K562 (cell line): ENCODE results near the gene OR2V2.

Source experiments
- CBX8 ChIP-seq: fragments of 200-600 bp; sonication (generic); IDR thresholded peaks from 2 replicates; pipeline ENCODE4 v1.6.1; 2012; ENCODE audit warnings: borderline replicate concordance, mixed run types, low read depth, mild to moderate bottlenecking, moderate library complexity, mixed read lengths, low read length, control low read depth, inconsistent platforms; ENCODE audit not compliant: poor library complexity, severe bottlenecking; ENCODE audit errors: extremely low read depth
- ETV6 ChIP-seq, 3 experiments: fragments of 150-350 bp in 1 of 3; sonication (generic) in 1 of 3; formaldehyde crosslinking in 1 of 3; IDR thresholded peaks; 2 replicates each; pipeline versions ENCODE4 v1.6.1 to v1.8.0; 2014 to 2022; ENCODE audit warnings: borderline replicate concordance in 2 of 3, low read depth in 2 of 3, antibody characterized with exemption in 1 of 3, low read length in 1 of 3, mild to moderate bottlenecking in 1 of 3, missing genetic modification reagents in 1 of 3
- HMG20A ChIP-seq: fragments of 450-650 bp; formaldehyde crosslinking; conservative IDR thresholded peaks from 2 replicates; pipeline ENCODE4 v1.4.0; 2020; ENCODE audit warnings: mild to moderate bottlenecking, mixed read lengths
- MAFK ChIP-seq: IDR thresholded peaks from 2 replicates; pipeline ENCODE4 v1.6.1; 2011; ENCODE audit warnings: low read length, improper control_type of control experiment
- NCOA2 ChIP-seq, 2 experiments: fragments of 450-650 bp; IDR thresholded peaks; 2 replicates each; pipeline ENCODE4 v1.6.1; 2018; ENCODE audit warnings: mild to moderate bottlenecking in 2 of 2, moderate library complexity in 1 of 2; ENCODE audit not compliant: partially characterized antibody in 2 of 2
- TAF1 ChIP-seq: IDR thresholded peaks from 2 replicates; pipeline ENCODE4 v1.6.1; 2011; ENCODE audit warnings: mild to moderate bottlenecking, low read length, moderate library complexity; ENCODE audit not compliant: insufficient read depth, control insufficient read depth, severe bottlenecking; ENCODE audit errors: extremely low read depth
- TAF15 ChIP-seq: fragments of 200-400 bp; formaldehyde crosslinking; IDR thresholded peaks from 2 replicates; pipeline ENCODE4 v1.6.1; 2017; ENCODE audit warnings: mild to moderate bottlenecking, low read depth, low read length, moderate library complexity
- TF ChIP-seq, protein P1 (sequence below), 2 experiments: fragments of 450-650 bp; formaldehyde crosslinking in 1 of 2; IDR thresholded peaks; 2 replicates each; pipeline versions ENCODE4 v1.4.0 to v1.6.1; 2014 to 2020; ENCODE audit warnings: mild to moderate bottlenecking in 2 of 2, borderline replicate concordance in 1 of 2, low read depth in 1 of 2

DNA sequence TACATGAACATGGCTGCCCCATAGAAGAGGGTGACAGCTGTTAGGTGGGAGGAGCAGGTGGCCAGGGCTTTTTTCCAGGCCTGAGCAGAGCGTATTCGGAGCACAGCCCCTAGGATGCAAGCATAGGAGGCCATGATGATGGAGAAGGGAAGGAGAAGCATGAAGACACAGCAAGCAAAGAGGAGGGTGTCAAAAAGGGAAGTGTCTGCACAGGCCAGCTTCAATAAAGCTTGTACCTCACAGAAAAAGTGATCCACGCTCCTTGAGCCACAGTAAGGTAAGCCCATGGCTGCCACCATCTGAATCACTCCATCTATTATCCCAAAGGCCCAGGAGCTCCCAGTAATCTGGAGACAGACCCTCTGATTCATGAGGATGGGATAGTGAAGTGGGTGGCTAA lies 22.9 kb upstream of the OR2V2 start:
- TF ChIP-seq ETV6 (IDR thresholded peaks at IDR 0.05; ENCODE audit: borderline replicate concordance in 1 of 2, low read depth in 2 of 2, low read length in 1 of 2) (no peak), ETV6 (CRISPR knock-in tag; IDR thresholded peaks at IDR 0.05; ENCODE audit: borderline replicate concordance) (no peak), TAF15 (no peak), MAFK (no peak), HMG20A (CRISPR knock-in tag) (no peak), TAF1 (no peak), NCOA2 (IDR thresholded peaks at IDR 0.05; ENCODE audit: partially characterized antibody in 2 of 2) (no peak), CBX8 (no peak)
- TF ChIP-seq, protein P1, sequence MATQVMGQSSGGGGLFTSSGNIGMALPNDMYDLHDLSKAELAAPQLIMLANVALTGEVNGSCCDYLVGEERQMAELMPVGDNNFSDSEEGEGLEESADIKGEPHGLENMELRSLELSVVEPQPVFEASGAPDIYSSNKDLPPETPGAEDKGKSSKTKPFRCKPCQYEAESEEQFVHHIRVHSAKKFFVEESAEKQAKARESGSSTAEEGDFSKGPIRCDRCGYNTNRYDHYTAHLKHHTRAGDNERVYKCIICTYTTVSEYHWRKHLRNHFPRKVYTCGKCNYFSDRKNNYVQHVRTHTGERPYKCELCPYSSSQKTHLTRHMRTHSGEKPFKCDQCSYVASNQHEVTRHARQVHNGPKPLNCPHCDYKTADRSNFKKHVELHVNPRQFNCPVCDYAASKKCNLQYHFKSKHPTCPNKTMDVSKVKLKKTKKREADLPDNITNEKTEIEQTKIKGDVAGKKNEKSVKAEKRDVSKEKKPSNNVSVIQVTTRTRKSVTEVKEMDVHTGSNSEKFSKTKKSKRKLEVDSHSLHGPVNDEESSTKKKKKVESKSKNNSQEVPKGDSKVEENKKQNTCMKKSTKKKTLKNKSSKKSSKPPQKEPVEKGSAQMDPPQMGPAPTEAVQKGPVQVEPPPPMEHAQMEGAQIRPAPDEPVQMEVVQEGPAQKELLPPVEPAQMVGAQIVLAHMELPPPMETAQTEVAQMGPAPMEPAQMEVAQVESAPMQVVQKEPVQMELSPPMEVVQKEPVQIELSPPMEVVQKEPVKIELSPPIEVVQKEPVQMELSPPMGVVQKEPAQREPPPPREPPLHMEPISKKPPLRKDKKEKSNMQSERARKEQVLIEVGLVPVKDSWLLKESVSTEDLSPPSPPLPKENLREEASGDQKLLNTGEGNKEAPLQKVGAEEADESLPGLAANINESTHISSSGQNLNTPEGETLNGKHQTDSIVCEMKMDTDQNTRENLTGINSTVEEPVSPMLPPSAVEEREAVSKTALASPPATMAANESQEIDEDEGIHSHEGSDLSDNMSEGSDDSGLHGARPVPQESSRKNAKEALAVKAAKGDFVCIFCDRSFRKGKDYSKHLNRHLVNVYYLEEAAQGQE (IDR thresholded peaks at IDR 0.05; ENCODE audit: borderline replicate concordance) = no peak
- TF ChIP-seq, protein P1 (CRISPR knock-in tag; IDR thresholded peaks at IDR 0.05; ENCODE audit: low read depth) = no peak
